ENCODE results near the gene RTN1. TPM values are rescaled to one million over a fixed set of nuclear protein-coding genes. Genes with fewer than 3 reads are reported as not detected.

RTN1 gene
- total RNA-seq, 2 experiments from 2014 or later: 0.14 TPM; not detected in 1

- DNase-seq: no peak
- TF ChIP-seq CTCF (IDR thresholded peaks at IDR 0.05): no peak
- Histone ChIP-seq H3K36me3 (ENCODE audit: insufficient read depth, low read length) (no peaks in the 10 kb centered on the region), H3K27ac (ENCODE audit: low read depth in 1 of 2, low read length in 2 of 2) (no peak overlapping the region), H3K4me1 (ENCODE audit: insufficient read depth, low read length) (no peaks in the 10 kb centered on the region), H3K27me3 (ENCODE audit: control insufficient read depth in 1 of 2, insufficient read depth in 2 of 2, low read length in 2 of 2) (peaks cover 7 to 25% of the 10 kb centered on the region in 2 experiments), H3K4me3 (ENCODE audit: low read length) (no peak overlapping the region), H3K9me3 (ENCODE audit: control insufficient read depth in 1 of 2, insufficient read depth in 1 of 2, low read length in 2 of 2) (no peaks in the 10 kb centered on the region)
- H3K4me1 Mint-ChIP-seq (ENCODE audit: low read depth): no peaks in the 10 kb centered on the region
- ATAC-seq (ENCODE audit: poor library complexity): no peak
- CTCF ChIA-PET: no interaction called here
- intact Hi-C loops (cut with DNase I, micrococcal nuclease): no loop called here
- peaks cover 34% of the 10 kb centered on the region for H3K27me3 Mint-ChIP-seq
- POLR2A ChIA-PET: no interaction called here
- H3K9me3 Mint-ChIP-seq: no peaks in the 10 kb centered on the region
- H3K4me3 Mint-ChIP-seq: no peak overlapping the region
- no peaks in the 10 kb centered on the region for H3K36me3 Mint-ChIP-seq (ENCODE audit: low read depth)
- no peak overlapping the region for H3K27ac Mint-ChIP-seq
These were observed 41.9 kb upstream of the RTN1 start for GRCh38 chr14:59912443-59912842.

- CTCF ChIA-PET: no interaction called here
- TF ChIP-seq CTCF (IDR thresholded peaks at IDR 0.05): no peak
- DNase-seq: no peak
These were observed 34.6 kb upstream of the RTN1 start for GRCh38 chr14:59905188-59905587.

GRCh38 chr14:59904184-59904583, 33.6 kb upstream of the RTN1 start:
- POLR2A ChIA-PET: interaction anchor here (0.6 kb wide), 1 partner anchor 1077 kb away, joined by 3 read pairs; the partner anchor contains the start of genes SLC38A6 and TRMT5
- TF ChIP-seq CTCF (IDR thresholded peaks at IDR 0.05): no peak
- Histone ChIP-seq H3K27ac (ENCODE audit: low read depth in 1 of 2, low read length in 2 of 2) (no peak overlapping the region), H3K4me1 (ENCODE audit: insufficient read depth, low read length) (no peaks in the 10 kb centered on the region), H3K36me3 (ENCODE audit: insufficient read depth, low read length) (no peaks in the 10 kb centered on the region), H3K27me3 (ENCODE audit: control insufficient read depth in 1 of 2, insufficient read depth in 2 of 2, low read length in 2 of 2) (peaks cover 0 to 3% of the 10 kb centered on the region in 2 experiments), H3K4me3 (ENCODE audit: low read length) (no peak overlapping the region), H3K9me3 (ENCODE audit: control insufficient read depth in 1 of 2, insufficient read depth in 1 of 2, low read length in 2 of 2) (no peaks in the 10 kb centered on the region)
- Mint-ChIP-seq H3K27me3 (peaks cover 7% of the 10 kb centered on the region), H3K27ac (no peak overlapping the region), H3K4me3 (no peak overlapping the region), H3K9me3 (no peaks in the 10 kb centered on the region), H3K4me1 (ENCODE audit: low read depth) (no peaks in the 10 kb centered on the region), H3K36me3 (ENCODE audit: low read depth) (no peaks in the 10 kb centered on the region)
- intact Hi-C loops (cut with DNase I, micrococcal nuclease): no loop called here
- CTCF ChIA-PET: no interaction called here
- ATAC-seq (ENCODE audit: poor library complexity): no peak
- DNase-seq: no peak

More at GRCh38 chr14:59905188-59905587, 34.6 kb upstream of the RTN1 start:
- Mint-ChIP-seq H3K4me3 (no peak overlapping the region), H3K9me3 (no peaks in the 10 kb centered on the region), H3K27ac (no peak overlapping the region), H3K27me3 (peaks cover 12% of the 10 kb centered on the region), H3K36me3 (ENCODE audit: low read depth) (no peaks in the 10 kb centered on the region), H3K4me1 (ENCODE audit: low read depth) (no peaks in the 10 kb centered on the region)
- no peak overlapping the region for H3K4me3 ChIP-seq (ENCODE audit: low read length)
- intact Hi-C loops (cut with DNase I, micrococcal nuclease): no loop called here
- H3K4me1 ChIP-seq (ENCODE audit: insufficient read depth, low read length): no peaks in the 10 kb centered on the region
- no peaks in the 10 kb centered on the region for H3K36me3 ChIP-seq (ENCODE audit: insufficient read depth, low read length)
- H3K27ac ChIP-seq (ENCODE audit: low read depth in 1 of 2, low read length in 2 of 2): no peak overlapping the region
- H3K27me3 ChIP-seq (ENCODE audit: control insufficient read depth in 1 of 2, insufficient read depth in 2 of 2, low read length in 2 of 2): peaks cover 0 to 3% of the 10 kb centered on the region in 2 experiments
- no peak for ATAC-seq (ENCODE audit: poor library complexity)
- POLR2A ChIA-PET: no interaction called here
- no peaks in the 10 kb centered on the region for H3K9me3 ChIP-seq (ENCODE audit: control insufficient read depth in 1 of 2, insufficient read depth in 1 of 2, low read length in 2 of 2)
